ENCODE data around the gene ZNF226.
"Not testable (repeated sequence)": the region's sequence is repeated elsewhere in the genome, so short reads cannot be mapped to it uniquely, and the experiment has no call there.

The ZNF226 gene

GRCh38 chr19:44212866-44213346 is 48.0 kb downstream of the ZNF226 start:
- DNase-seq: no peak

GRCh38 chr19:44219926-44220325 is 55.0 kb downstream of the ZNF226 start:
- DNase-seq: not testable (repeated sequence)

DNA sequence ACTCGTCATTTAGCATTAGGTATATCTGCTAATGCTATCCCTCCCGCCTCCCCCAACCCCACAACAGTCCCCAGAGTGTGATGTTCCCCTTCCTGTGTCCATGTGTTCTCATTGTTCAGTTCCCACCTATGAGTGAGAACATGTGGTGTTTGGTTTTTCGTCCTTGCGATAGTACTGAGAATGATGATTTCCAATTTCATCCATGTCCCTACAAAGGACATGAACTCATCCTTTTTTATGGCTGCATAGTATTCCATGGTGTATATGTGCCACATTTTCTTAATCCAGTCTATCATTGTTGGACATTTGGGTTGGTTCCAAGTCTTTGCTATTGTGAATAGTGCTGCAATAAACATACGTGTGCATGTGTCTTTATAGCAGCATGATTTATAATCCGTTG is 55.9 kb downstream of the ZNF226 start:
- DNase-seq: not testable (repeated sequence)

GRCh38 chr19:44221291-44221690 is 56.4 kb downstream of the ZNF226 start:
- not testable (repeated sequence) for DNase-seq
